Keratinocyte (primary cell): ENCODE data around the gene TFAP2D. TPM values are rescaled to one million over a fixed set of nuclear protein-coding genes. Genes with fewer than 3 reads are reported as not detected.
A peak's percentile ranks its signal among the peaks of the same experiment; 100 is the strongest.

Experiments
- DNase-seq: peaks from one replicate; pipeline ENCODE4 v3.0.0-alpha.2; 2011; ENCODE audit warnings: low read depth, missing footprints, low spot score
- FAIRE-seq: peaks from 2 replicates; lab custom pipeline; 2011; peaks lifted over from hg19 to GRCh38; lab: Jason Lieb, UNC
- H2AFZ ChIP-seq: 2 replicates; pipeline ENCODE4 v1.6.0; 2012; ENCODE audit warnings: low read length, control low read depth, inconsistent platforms; ENCODE audit not compliant: control insufficient read depth
- H3K27ac ChIP-seq: 2 replicates; pipeline ENCODE4 v1.5.1; 2011; ENCODE audit warnings: low read length; ENCODE audit not compliant: control insufficient read depth, insufficient read depth
- H3K27me3 ChIP-seq: 3 replicates; pipeline ENCODE4 v1.6.0; 2011; ENCODE audit warnings: low read length; ENCODE audit not compliant: control insufficient read depth, insufficient read depth; ENCODE audit errors: extremely low read depth
- H3K36me3 ChIP-seq, 2 experiments: 2 replicates in 1 of 2; 3 replicates in 1 of 2; pipeline ENCODE4 v1.5.1; 2011; ENCODE audit warnings: low read length in 2 of 2, mild to moderate bottlenecking in 1 of 2; ENCODE audit not compliant: control insufficient read depth in 2 of 2, insufficient read depth in 2 of 2; ENCODE audit errors: extremely low read depth in 1 of 2
- H3K4me1 ChIP-seq: 3 replicates; pipeline ENCODE4 v1.5.1; 2011; ENCODE audit warnings: low read length; ENCODE audit not compliant: control insufficient read depth, insufficient read depth; ENCODE audit errors: extremely low read depth
- H3K4me2 ChIP-seq: 3 replicates; pipeline ENCODE4 v1.6.0; 2011; ENCODE audit warnings: low read depth, low read length; ENCODE audit not compliant: control insufficient read depth, insufficient read depth; ENCODE audit errors: extremely low read depth
- H3K4me3 ChIP-seq, 3 experiments: fragments of 200-600 bp in 1 of 3; sonication (generic) in 1 of 3; 2 replicates in 2 of 3; 3 replicates in 1 of 3; pipeline ENCODE4 v1.5.1; 2011 to 2016; ENCODE audit warnings: low read length in 3 of 3, mild to moderate bottlenecking in 3 of 3, control low read depth in 2 of 3, inconsistent platforms in 1 of 3, low read depth in 1 of 3, mixed read lengths in 1 of 3, mixed run types in 1 of 3, moderate library complexity in 1 of 3; ENCODE audit not compliant: control insufficient read depth in 2 of 3, insufficient read depth in 2 of 3; ENCODE audit errors: extremely low read depth in 1 of 3
- H3K79me2 ChIP-seq: 2 replicates; pipeline ENCODE4 v1.6.0; 2012; ENCODE audit warnings: low read length; ENCODE audit not compliant: control insufficient read depth, insufficient read depth
- H3K9ac ChIP-seq: 3 replicates; pipeline ENCODE4 v1.6.0; 2011; ENCODE audit warnings: low read length; ENCODE audit not compliant: control insufficient read depth, insufficient read depth; ENCODE audit errors: extremely low read depth
- H3K9me1 ChIP-seq: 3 replicates; pipeline ENCODE4 v1.6.0; 2011; ENCODE audit warnings: low read length; ENCODE audit not compliant: control insufficient read depth, insufficient read depth; ENCODE audit errors: extremely low read depth
- H3K9me3 ChIP-seq: 2 replicates; pipeline ENCODE4 v1.5.1; 2012; ENCODE audit warnings: low read depth, low read length; ENCODE audit not compliant: control insufficient read depth
- H4K20me1 ChIP-seq: 3 replicates; pipeline ENCODE4 v1.6.0; 2011; ENCODE audit warnings: low read length; ENCODE audit not compliant: control insufficient read depth, insufficient read depth; ENCODE audit errors: extremely low read depth
- EZH2 ChIP-seq: IDR thresholded peaks from one replicate; pipeline ENCODE4 v1.6.1; 2012; ENCODE audit warnings: inconsistent platforms, mild to moderate bottlenecking, low read length, moderate library complexity
- dilution Hi-C: fragments of 300-500 bp; cut with MboI; formaldehyde crosslinking; loops from one replicate; pipeline ENCODE4 v1.7.0; 2020; ENCODE audit warnings: low sequenced_read_pairs; ENCODE audit not compliant: extremely low pct_ligation_motif_present
- polyA plus RNA-seq, 5 experiments: library from polyadenylated mRNA; depleted of rRNA in 3 of 5; stranded (reverse) in 3 of 5; stranded (forward) in 1 of 5; unstranded in 1 of 5; fragments of >200 nt; gene quantifications; 1 replicate in 1 of 5; 2 replicates in 3 of 5; 3 replicates in 1 of 5; pipeline versions ENCODE4 v1.2.1 to v1.2.3, GENCODE V29; 2011 to 2012; ENCODE audit warnings: missing spikeins in 2 of 5, low read depth in 1 of 5, low replicate concordance in 1 of 5
- TF ChIP-seq, protein P1 (sequence below), 3 experiments: IDR thresholded peaks in 1 of 3; conservative IDR thresholded peaks in 1 of 3; optimal IDR thresholded peaks in 1 of 3; 2 replicates in 2 of 3; 3 replicates in 1 of 3; pipeline versions ENCODE3 to v1.5.1; 2011; ENCODE audit warnings: low read length in 3 of 3, mild to moderate bottlenecking in 3 of 3, moderate library complexity in 2 of 3, control low read depth in 1 of 3, inconsistent platforms in 1 of 3; ENCODE audit not compliant: insufficient read depth in 2 of 3; ENCODE audit errors: extremely low read depth in 1 of 3

The TFAP2D gene
- polyA plus RNA-seq, 1 donor (not counting 4 experiments of a cell fraction or from before 2014, with no cell fraction given), result not detected

DNA sequence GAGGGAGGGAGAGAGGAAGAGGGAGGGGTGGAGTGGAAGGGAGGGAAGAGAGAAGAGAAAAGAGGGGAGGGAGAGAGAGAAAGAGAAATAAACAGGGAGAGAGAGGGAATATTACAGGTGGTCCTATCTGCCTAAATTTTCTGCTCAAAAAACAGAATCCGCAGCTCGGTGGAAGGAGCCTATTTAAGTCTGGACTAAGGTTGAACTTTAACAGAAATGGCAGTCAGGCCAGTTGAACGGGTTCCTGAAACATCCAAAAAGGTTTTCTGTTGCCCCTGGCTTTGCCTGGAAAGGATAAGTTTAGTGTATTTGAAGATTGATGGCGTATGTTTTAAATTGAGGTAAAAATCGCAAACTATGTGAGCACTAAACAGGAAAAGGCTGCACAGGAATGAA lies 107.5 kb downstream of the TFAP2D start:
- no peak for FAIRE-seq
- DNase-seq, result no peak
- peaks cover 23% of the 10 kb centered on the region for H3K4me1 ChIP-seq
- dilution Hi-C loops, result no loop called here
- H2AFZ ChIP-seq, result peak overlapping the region; percentile 70
- no peak overlapping the region for H3K9ac ChIP-seq
- H3K9me3 ChIP-seq, result no peaks in the 10 kb centered on the region
- H3K9me1 ChIP-seq, result no peaks in the 10 kb centered on the region
- H3K36me3 ChIP-seq, result no peaks in the 10 kb centered on the region
- H3K27me3 ChIP-seq, result peaks cover 34% of the 10 kb centered on the region
- H3K4me3 ChIP-seq, result peak overlapping the region in 2 of 3 experiments; percentile 54 to 74
- peak overlapping the region; percentile 39 for H3K27ac ChIP-seq
- H3K4me2 ChIP-seq, result peak overlapping the region; percentile 91
- no peaks in the 10 kb centered on the region for H3K79me2 ChIP-seq
- no peaks in the 10 kb centered on the region for H4K20me1 ChIP-seq
- TF ChIP-seq, protein P1, sequence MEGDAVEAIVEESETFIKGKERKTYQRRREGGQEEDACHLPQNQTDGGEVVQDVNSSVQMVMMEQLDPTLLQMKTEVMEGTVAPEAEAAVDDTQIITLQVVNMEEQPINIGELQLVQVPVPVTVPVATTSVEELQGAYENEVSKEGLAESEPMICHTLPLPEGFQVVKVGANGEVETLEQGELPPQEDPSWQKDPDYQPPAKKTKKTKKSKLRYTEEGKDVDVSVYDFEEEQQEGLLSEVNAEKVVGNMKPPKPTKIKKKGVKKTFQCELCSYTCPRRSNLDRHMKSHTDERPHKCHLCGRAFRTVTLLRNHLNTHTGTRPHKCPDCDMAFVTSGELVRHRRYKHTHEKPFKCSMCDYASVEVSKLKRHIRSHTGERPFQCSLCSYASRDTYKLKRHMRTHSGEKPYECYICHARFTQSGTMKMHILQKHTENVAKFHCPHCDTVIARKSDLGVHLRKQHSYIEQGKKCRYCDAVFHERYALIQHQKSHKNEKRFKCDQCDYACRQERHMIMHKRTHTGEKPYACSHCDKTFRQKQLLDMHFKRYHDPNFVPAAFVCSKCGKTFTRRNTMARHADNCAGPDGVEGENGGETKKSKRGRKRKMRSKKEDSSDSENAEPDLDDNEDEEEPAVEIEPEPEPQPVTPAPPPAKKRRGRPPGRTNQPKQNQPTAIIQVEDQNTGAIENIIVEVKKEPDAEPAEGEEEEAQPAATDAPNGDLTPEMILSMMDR (optimal IDR thresholded peaks at IDR 0.05 in 1 of 3, IDR thresholded peaks at IDR 0.05 in 1 of 3, conservative IDR thresholded peaks at IDR 0.05 in 1 of 3; ENCODE audit: extremely low read depth in 1 of 3, insufficient read depth in 2 of 3, low read length in 3 of 3), result no peak
- TF ChIP-seq EZH2, result no peak

- H3K27me3 ChIP-seq, result peaks cover 41% of the 10 kb centered on the region
- peak overlapping the region; percentile 39 for H3K27ac ChIP-seq
- H2AFZ ChIP-seq, result peak overlapping the region; percentile 75
- DNase-seq, result no peak
- no peaks in the 10 kb centered on the region for H4K20me1 ChIP-seq
- no peak for FAIRE-seq
- H3K9me3 ChIP-seq, result no peaks in the 10 kb centered on the region
- dilution Hi-C loops, result no loop called here
- H3K9ac ChIP-seq, result peak overlapping the region; percentile 29
- no peak for TF ChIP-seq EZH2
- TF ChIP-seq, protein P1 (optimal IDR thresholded peaks at IDR 0.05 in 1 of 3, IDR thresholded peaks at IDR 0.05 in 1 of 3, conservative IDR thresholded peaks at IDR 0.05 in 1 of 3; ENCODE audit: extremely low read depth in 1 of 3, insufficient read depth in 2 of 3, low read length in 3 of 3), result no peak
- no peaks in the 10 kb centered on the region for H3K36me3 ChIP-seq
- peak overlapping the region; percentile 91 for H3K4me2 ChIP-seq
- H3K9me1 ChIP-seq, result no peaks in the 10 kb centered on the region
- peaks cover 25% of the 10 kb centered on the region for H3K4me1 ChIP-seq
- peak overlapping the region in 2 of 3 experiments; percentile 54 to 74 for H3K4me3 ChIP-seq
- H3K79me2 ChIP-seq, result no peaks in the 10 kb centered on the region
These were observed 108.2 kb downstream of the TFAP2D start for GRCh38 chr6:50821441-50822077.
